Measurements from ENCODE around the gene NFIA. TPM values are rescaled to one million over a fixed set of nuclear protein-coding genes. Genes with fewer than 3 reads are reported as not detected.
A peak's percentile ranks its signal among the peaks of the same experiment; 100 is the strongest.

Gene NFIA
- total RNA-seq, 1 experiment from 2014 or later, result 38.6 TPM

- H3K9me3 Mint-ChIP-seq (ENCODE audit: low read depth, unreplicated experiment), result no peaks in the 10 kb centered on the region
- peaks cover 33% of the 10 kb centered on the region for H3K4me1 Mint-ChIP-seq (ENCODE audit: low read depth, unreplicated experiment)
- no peaks in the 10 kb centered on the region for H3K27me3 Mint-ChIP-seq (ENCODE audit: unreplicated experiment)
- H3K36me3 Mint-ChIP-seq (ENCODE audit: insufficient read depth, unreplicated experiment), result no peaks in the 10 kb centered on the region
- BruUV-seq (replicated peaks), result no TSS peak
- CTCF ChIA-PET, result no interaction called here
- no peak for DNase-seq
- intact Hi-C loops (cut with micrococcal nuclease; ENCODE audit: unreplicated experiment), result no loop called here
- TF ChIP-seq CTCF (IDR thresholded peaks at IDR 0.05; ENCODE audit: unreplicated experiment), result no peak
- no peak overlapping the region for H3K4me3 Mint-ChIP-seq (ENCODE audit: low read depth, unreplicated experiment)
- H3K27ac Mint-ChIP-seq (ENCODE audit: unreplicated experiment), result no peak overlapping the region
These were observed 48.1 kb downstream of the NFIA start for GRCh38 chr1:61130338-61131000.

- H3K27ac Mint-ChIP-seq (ENCODE audit: unreplicated experiment), result no peak overlapping the region
- H3K27me3 Mint-ChIP-seq (ENCODE audit: unreplicated experiment), result no peaks in the 10 kb centered on the region
- no TSS peak for BruUV-seq (replicated peaks)
- H3K4me1 Mint-ChIP-seq (ENCODE audit: low read depth, unreplicated experiment), result peaks cover 33% of the 10 kb centered on the region
- CTCF ChIA-PET, result interaction anchor here (0.6 kb wide), 1 partner anchor 12 kb away, joined by 4 read pairs; no protein-coding TSS in a partner anchor
- TF ChIP-seq CTCF (IDR thresholded peaks at IDR 0.05; ENCODE audit: unreplicated experiment), result no peak
- H3K9me3 Mint-ChIP-seq (ENCODE audit: low read depth, unreplicated experiment), result no peaks in the 10 kb centered on the region
- H3K4me3 Mint-ChIP-seq (ENCODE audit: low read depth, unreplicated experiment), result no peak overlapping the region
- DNase-seq, result no peak
- no peaks in the 10 kb centered on the region for H3K36me3 Mint-ChIP-seq (ENCODE audit: insufficient read depth, unreplicated experiment)
- intact Hi-C loops (cut with micrococcal nuclease; ENCODE audit: unreplicated experiment), result no loop called here
These were observed 48.9 kb downstream of the NFIA start for GRCh38 chr1:61131248-61131647.

GRCh38 chr1:61131716-61132115 is 49.4 kb downstream of the NFIA start:
- no peak for DNase-seq

GRCh38 chr1:61132176-61132638 is 49.8 kb downstream of the NFIA start:
- no peak for TF ChIP-seq CTCF (IDR thresholded peaks at IDR 0.05; ENCODE audit: unreplicated experiment)
- no peak for DNase-seq
- peak overlapping the region; percentile 58 for H3K27ac Mint-ChIP-seq (ENCODE audit: unreplicated experiment)
- H3K4me1 Mint-ChIP-seq (ENCODE audit: low read depth, unreplicated experiment), result peaks cover 33% of the 10 kb centered on the region
- no peaks in the 10 kb centered on the region for H3K36me3 Mint-ChIP-seq (ENCODE audit: insufficient read depth, unreplicated experiment)
- CTCF ChIA-PET, result no interaction called here
- intact Hi-C loops (cut with micrococcal nuclease; ENCODE audit: unreplicated experiment), result loop anchor here (2.0 kb wide), 1 partner anchor 49 kb away; the partner anchor contains the start of gene NFIA
- H3K4me3 Mint-ChIP-seq (ENCODE audit: low read depth, unreplicated experiment), result peak overlapping the region; percentile 48
- no peaks in the 10 kb centered on the region for H3K9me3 Mint-ChIP-seq (ENCODE audit: low read depth, unreplicated experiment)
- no TSS peak for BruUV-seq (replicated peaks)
- H3K27me3 Mint-ChIP-seq (ENCODE audit: unreplicated experiment), result no peaks in the 10 kb centered on the region

More at GRCh38 chr1:61131716-61132115, 49.4 kb downstream of the NFIA start:
- Mint-ChIP-seq H3K36me3 (ENCODE audit: insufficient read depth, unreplicated experiment) (no peaks in the 10 kb centered on the region), H3K27me3 (ENCODE audit: unreplicated experiment) (no peaks in the 10 kb centered on the region), H3K4me3 (ENCODE audit: low read depth, unreplicated experiment) (peak overlapping the region; percentile 48), H3K4me1 (ENCODE audit: low read depth, unreplicated experiment) (peaks cover 33% of the 10 kb centered on the region), H3K27ac (ENCODE audit: unreplicated experiment) (peak overlapping the region; percentile 58), H3K9me3 (ENCODE audit: low read depth, unreplicated experiment) (no peaks in the 10 kb centered on the region)
- intact Hi-C loops (cut with micrococcal nuclease; ENCODE audit: unreplicated experiment), result loop anchor here (2.0 kb wide), 1 partner anchor 49 kb away; the partner anchor contains the start of gene NFIA
- CTCF ChIA-PET, result interaction anchor here (0.6 kb wide), 1 partner anchor 13 kb away, joined by 4 read pairs; no protein-coding TSS in a partner anchor
- BruUV-seq (replicated peaks), result no TSS peak
- no peak for TF ChIP-seq CTCF (IDR thresholded peaks at IDR 0.05; ENCODE audit: unreplicated experiment)

Data from Calu3 (cell line).